T47D (cell line): Measurements from ENCODE around the gene ETHE1.

Experiments
- DNase-seq, 2 experiments: peaks; one replicate each; pipeline versions ENCODE4 v3.0.0 to v3.0.0-alpha.2; 2011 to 2012; ENCODE audit warnings: low read depth in 1 of 2, low spot score in 1 of 2
- JUND ChIP-seq: IDR thresholded peaks from 2 replicates; pipeline ENCODE4 v1.6.1; 2012; ENCODE audit warnings: low read depth
- in situ Hi-C: cut with HindIII; loops from 2 replicates; pipeline ENCODE4 v1.10.0; 2016; ENCODE audit warnings: low sequenced_read_pairs, low pct_unique_long_range_greater_than_20kb

ETHE1 gene

GRCh38 chr19:43545276-43545675, 18.3 kb upstream of the ETHE1 start:
- no peak for TF ChIP-seq JUND
- no peak for DNase-seq
- in situ Hi-C loops = no loop called here

- no peak for TF ChIP-seq JUND
- in situ Hi-C loops = no loop called here
- DNase-seq = no peak
These were observed 17.1 kb upstream of the ETHE1 start for GRCh38 chr19:43544077-43544476.

- no peak for DNase-seq
These were observed 15.1 kb upstream of the ETHE1 start for GRCh38 chr19:43541920-43542650.

GRCh38 chr19:43540381-43540780, 13.4 kb upstream of the ETHE1 start:
- in situ Hi-C loops = no loop called here
- no peak for TF ChIP-seq JUND

More at GRCh38 chr19:43541920-43542650, 15.1 kb upstream of the ETHE1 start:
- no peak for TF ChIP-seq JUND
- in situ Hi-C loops = no loop called here

GRCh38 chr19:43538922-43539321, 11.9 kb upstream of the ETHE1 start:
- no peak for TF ChIP-seq JUND
- in situ Hi-C loops = no loop called here
- DNase-seq = no peak

More at GRCh38 chr19:43540381-43540780, 13.4 kb upstream of the ETHE1 start:
- DNase-seq = no peak

GRCh38 chr19:43534816-43535761, 8.1 kb upstream of the ETHE1 start:
- DNase-seq = peak in 1 of 2 experiments; percentile 31
- TF ChIP-seq JUND = no peak
- in situ Hi-C loops = no loop called here

- no peak for DNase-seq
- TF ChIP-seq JUND = no peak
- in situ Hi-C loops = no loop called here
These were observed 7.4 kb upstream of the ETHE1 start for GRCh38 chr19:43534305-43534815.

- in situ Hi-C loops = no loop called here
- peak; percentile 94 to 99 for DNase-seq
- TF ChIP-seq JUND = no peak
These were observed 6.7 kb upstream of the ETHE1 start for GRCh38 chr19:43533546-43534304.

- DNase-seq = peak; percentile 78 to 90
- no peak for TF ChIP-seq JUND
- in situ Hi-C loops = no loop called here
These were observed 6.1 kb upstream of the ETHE1 start, which contains the start of gene ZNF575 for GRCh38 chr19:43532962-43533545. ZNF575 (plus strand) TSS chr19:43533188; CDS start chr19:43534423, 1,235 bp downstream.

- in situ Hi-C loops = no loop called here
These were observed 5.6 kb upstream of the ETHE1 start for GRCh38 chr19:43532571-43532961.

GRCh38 chr19:43527860-43528622, 1.0 kb upstream of the ETHE1 start:
- in situ Hi-C loops = no loop called here
- no peak for TF ChIP-seq JUND
- no peak for DNase-seq

More at GRCh38 chr19:43532571-43532961, 5.6 kb upstream of the ETHE1 start:
- TF ChIP-seq JUND = no peak
- DNase-seq = peak in 1 of 2 experiments; percentile 51
